ENCODE measurements around the gene ARRDC5. TPM values are rescaled to one million over a fixed set of nuclear protein-coding genes. Genes with fewer than 3 reads are reported as not detected.

The ARRDC5 gene
- total RNA-seq, 1 experiment from 2014 or later: not detected

DNA sequence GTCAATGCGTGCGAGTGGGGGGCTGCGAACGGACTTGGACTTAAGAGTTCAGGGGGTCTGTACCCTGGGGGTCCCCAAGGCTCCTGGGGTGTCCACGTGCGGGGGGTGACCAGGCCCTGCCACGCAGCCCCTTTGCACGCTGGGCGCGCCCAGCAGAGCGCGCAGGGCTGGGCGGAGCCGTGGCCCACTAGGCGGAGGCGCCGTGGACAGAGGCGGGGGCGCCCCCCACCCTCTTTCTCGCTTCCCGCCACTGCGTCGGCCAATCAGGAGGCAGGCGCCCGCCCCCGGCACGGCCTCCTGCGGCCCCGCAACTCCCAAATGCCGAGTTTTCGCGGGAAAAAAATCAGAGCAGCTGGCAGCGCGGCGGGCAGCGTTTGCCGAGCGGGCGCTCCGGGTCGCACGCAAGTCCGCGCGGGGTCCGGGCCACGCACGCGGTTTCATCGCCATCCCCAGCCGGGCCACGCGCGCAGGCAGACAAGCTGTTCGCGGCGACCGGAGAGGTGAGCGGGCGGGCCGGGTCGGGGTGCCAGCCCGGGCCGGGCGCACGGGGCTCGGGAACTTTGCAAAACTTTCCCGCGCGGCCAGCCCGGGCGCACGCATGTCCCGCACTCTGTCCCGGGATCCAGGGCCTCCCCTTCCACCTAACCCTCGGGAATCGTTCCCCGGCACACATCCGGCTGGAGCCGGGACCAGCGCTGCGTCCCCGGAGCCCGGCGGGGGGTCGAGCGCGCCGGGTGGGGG is 6.6 kb upstream of the ARRDC5 start, which contains the start of gene UHRF1:
Gene UHRF1 (plus strand): TSS at position 346 of the 741 bp plus-strand sequence. CDS start 1,385 bp downstream, outside the sequence.
- Histone ChIP-seq H3K23me2 (ENCODE audit: insufficient read length, low read depth, low read length, poor library complexity, severe bottlenecking) (peaks cover 7% of the 10 kb centered on the region), H3K14ac (ENCODE audit: insufficient read depth, low read length) (peak within 1 kb of the TSS; percentile 73), H3K4me2 (ENCODE audit: insufficient read depth, insufficient read length, low read length) (peak within 1 kb of the TSS; percentile 74), H4K91ac (ENCODE audit: insufficient read length, low read depth, low read length) (no peak within 1 kb of the TSS), H3K4me1 (ENCODE audit: insufficient read depth, low read length) (no peaks in the 10 kb centered on the region; the same call in 1 of the 2 replicates), H4K20me1 (ENCODE audit: control insufficient read depth, insufficient read depth, insufficient read length) (no peaks in the 10 kb centered on the region), H3K27ac (ENCODE audit: insufficient read length, low read depth, low read length) (no peak within 1 kb of the TSS), H3K23ac (ENCODE audit: insufficient read length, low read depth, low read length) (no peak within 1 kb of the TSS), H2BK120ac (ENCODE audit: low read depth, low read length, poor library complexity, severe bottlenecking) (no peak within 1 kb of the TSS), H4K5ac (ENCODE audit: insufficient read length, low read depth, low read length) (no peak within 1 kb of the TSS), H2BK15ac (ENCODE audit: low read depth, low read length) (no peak within 1 kb of the TSS), H2AFZ (ENCODE audit: low read length) (no peak within 1 kb of the TSS), H2BK20ac (ENCODE audit: low read depth, low read length, poor library complexity, severe bottlenecking) (no peak within 1 kb of the TSS), H2AK5ac (ENCODE audit: insufficient read length, low read length) (no peak within 1 kb of the TSS), H3K56ac (ENCODE audit: insufficient read length, low read depth, low read length) (no peak within 1 kb of the TSS), H3K18ac (ENCODE audit: insufficient read length, low read depth, low read length) (peak within 1 kb of the TSS; percentile 51), H2BK5ac (ENCODE audit: insufficient read length, low read length) (no peak within 1 kb of the TSS), H3T11ph (ENCODE audit: low read length) (no peak within 1 kb of the TSS), H3K27me3 (ENCODE audit: insufficient read depth, low read length) (no peaks in the 10 kb centered on the region), H3K79me2 (ENCODE audit: insufficient read depth, low read length) (peaks cover 11% of the 10 kb centered on the region; the same call in 1 of the 2 replicates), H3K79me1 (ENCODE audit: insufficient read depth, low read depth, low read length, poor library complexity, severe bottlenecking) (no peaks in the 10 kb centered on the region), H4K8ac (replicated peaks; ENCODE audit: insufficient read length, low read depth, low read length) (no peak within 1 kb of the TSS), H3K4ac (ENCODE audit: low read depth, low read length) (no peak within 1 kb of the TSS), H3K9ac (ENCODE audit: extremely low read depth, insufficient read length, low read length) (peak within 1 kb of the TSS; percentile 63), H3K9me3 (ENCODE audit: control insufficient read depth, low read depth, low read length) (no peaks in the 10 kb centered on the region), H2BK12ac (ENCODE audit: insufficient read length, low read depth, low read length) (no peak within 1 kb of the TSS)
- Mint-ChIP-seq H3K36me3 (ENCODE audit: insufficient read depth in 1 of 3, low read depth in 3 of 3) (peaks cover 7 to 40% (median 31%) of the 10 kb centered on the region in 3 experiments; a peak in 6 of 7 replicates), H3K27me3 (ENCODE audit: low read depth) (peaks cover 30% of the 10 kb centered on the region), H3K9me3 (no peaks in the 10 kb centered on the region; a peak in 1 of 5 replicates), H3K27ac (peak within 1 kb of the TSS in 1 of 3 experiments; percentile 87; a peak in 1 of 7 replicates), H3K4me1 (peaks cover 29 to 31% of the 10 kb centered on the region in 2 experiments), H3K4me3 (peak within 1 kb of the TSS; percentile 79 to 89)
- TF ChIP-seq, protein P1, sequence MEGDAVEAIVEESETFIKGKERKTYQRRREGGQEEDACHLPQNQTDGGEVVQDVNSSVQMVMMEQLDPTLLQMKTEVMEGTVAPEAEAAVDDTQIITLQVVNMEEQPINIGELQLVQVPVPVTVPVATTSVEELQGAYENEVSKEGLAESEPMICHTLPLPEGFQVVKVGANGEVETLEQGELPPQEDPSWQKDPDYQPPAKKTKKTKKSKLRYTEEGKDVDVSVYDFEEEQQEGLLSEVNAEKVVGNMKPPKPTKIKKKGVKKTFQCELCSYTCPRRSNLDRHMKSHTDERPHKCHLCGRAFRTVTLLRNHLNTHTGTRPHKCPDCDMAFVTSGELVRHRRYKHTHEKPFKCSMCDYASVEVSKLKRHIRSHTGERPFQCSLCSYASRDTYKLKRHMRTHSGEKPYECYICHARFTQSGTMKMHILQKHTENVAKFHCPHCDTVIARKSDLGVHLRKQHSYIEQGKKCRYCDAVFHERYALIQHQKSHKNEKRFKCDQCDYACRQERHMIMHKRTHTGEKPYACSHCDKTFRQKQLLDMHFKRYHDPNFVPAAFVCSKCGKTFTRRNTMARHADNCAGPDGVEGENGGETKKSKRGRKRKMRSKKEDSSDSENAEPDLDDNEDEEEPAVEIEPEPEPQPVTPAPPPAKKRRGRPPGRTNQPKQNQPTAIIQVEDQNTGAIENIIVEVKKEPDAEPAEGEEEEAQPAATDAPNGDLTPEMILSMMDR (conservative IDR thresholded peaks at IDR 0.05): no peak
- peak; percentile 41 for DNase-seq
- WGBS (ENCODE audit: extremely low coverage, insufficient read length, low lambda C conversion rate): no CpG with 5 or more reads among the region's 89 CpGs

Measured in H9 (cell line).